ENCODE results near the gene SHC4.

Gene SHC4

GRCh38 chr15:48834756-48835155, 129.0 kb downstream of the SHC4 start:
- no peak for DNase-seq

- no peak for DNase-seq
Observed at GRCh38 chr15:48833526-48834239, 130.0 kb downstream of the SHC4 start.

- no peak for DNase-seq
Observed at GRCh38 chr15:48832648-48833047, 131.1 kb downstream of the SHC4 start.

- no peak for DNase-seq
Observed at GRCh38 chr15:48828906-48829305, 134.8 kb downstream of the SHC4 start.

- DNase-seq = no peak
Observed at GRCh38 chr15:48828471-48828870, 135.2 kb downstream of the SHC4 start.

GRCh38 chr15:48825075-48825474, 138.6 kb downstream of the SHC4 start:
- DNase-seq = no peak

GRCh38 chr15:48823706-48824105, 140.0 kb downstream of the SHC4 start:
- DNase-seq = no peak

GRCh38 chr15:48823237-48823636, 140.5 kb downstream of the SHC4 start:
- DNase-seq = no peak

- no peak for DNase-seq
Observed at GRCh38 chr15:48814286-48814685, 149.4 kb downstream of the SHC4 start.

GRCh38 chr15:48811325-48811958, 152.3 kb downstream of the SHC4 start:
- DNase-seq = no peak

GRCh38 chr15:48810414-48811324, 153.1 kb downstream of the SHC4 start, which contains the start of gene CEP152:
TSS of gene CEP152 (minus strand) at chr15:48811069. CDS start at chr15:48805649, 5,420 bp downstream.
- peak; percentile 97 to 98 for DNase-seq

GRCh38 chr15:48806151-48806550, 157.6 kb downstream of the SHC4 start:
- no peak for DNase-seq

- DNase-seq = no peak
Observed at GRCh38 chr15:48805591-48805990, 158.1 kb downstream of the SHC4 start.

GRCh38 chr15:48803877-48804276, 159.8 kb downstream of the SHC4 start:
- no peak for DNase-seq

- DNase-seq = no peak
Observed at GRCh38 chr15:48802867-48803266, 160.9 kb downstream of the SHC4 start.

- no peak for DNase-seq
Observed at GRCh38 chr15:48802257-48802656, 161.5 kb downstream of the SHC4 start.

- DNase-seq = no peak
Observed at GRCh38 chr15:48800811-48801455, 162.8 kb downstream of the SHC4 start.

- no peak for DNase-seq
Observed at GRCh38 chr15:48800245-48800644, 163.5 kb downstream of the SHC4 start.

- DNase-seq = no peak
Observed at GRCh38 chr15:48798319-48798718, 165.4 kb downstream of the SHC4 start.

- DNase-seq = no peak
Observed at GRCh38 chr15:48796930-48797329, 166.8 kb downstream of the SHC4 start.

GRCh38 chr15:48796521-48796920, 167.2 kb downstream of the SHC4 start:
- DNase-seq = no peak

GRCh38 chr15:48795901-48796300, 167.8 kb downstream of the SHC4 start:
- no peak for DNase-seq

GRCh38 chr15:48794697-48795134, 169.0 kb downstream of the SHC4 start:
- DNase-seq = no peak

All from activated T-cell treated with anti-CD3 and anti-CD28 coated beads, Interleukin-2, amount 50 U/mL, for 48 hours (primary cell).